Measurements from ENCODE around the gene STARD10. TPM values are rescaled to one million over a fixed set of nuclear protein-coding genes. Genes with fewer than 3 reads are reported as not detected.

The STARD10 gene
- total and polyA plus RNA-seq, 2 of the 8 experiments (the other 6 are each of a cell fraction or from before 2014, with no cell fraction given): 23.7 to 35.7 TPM

DNA sequence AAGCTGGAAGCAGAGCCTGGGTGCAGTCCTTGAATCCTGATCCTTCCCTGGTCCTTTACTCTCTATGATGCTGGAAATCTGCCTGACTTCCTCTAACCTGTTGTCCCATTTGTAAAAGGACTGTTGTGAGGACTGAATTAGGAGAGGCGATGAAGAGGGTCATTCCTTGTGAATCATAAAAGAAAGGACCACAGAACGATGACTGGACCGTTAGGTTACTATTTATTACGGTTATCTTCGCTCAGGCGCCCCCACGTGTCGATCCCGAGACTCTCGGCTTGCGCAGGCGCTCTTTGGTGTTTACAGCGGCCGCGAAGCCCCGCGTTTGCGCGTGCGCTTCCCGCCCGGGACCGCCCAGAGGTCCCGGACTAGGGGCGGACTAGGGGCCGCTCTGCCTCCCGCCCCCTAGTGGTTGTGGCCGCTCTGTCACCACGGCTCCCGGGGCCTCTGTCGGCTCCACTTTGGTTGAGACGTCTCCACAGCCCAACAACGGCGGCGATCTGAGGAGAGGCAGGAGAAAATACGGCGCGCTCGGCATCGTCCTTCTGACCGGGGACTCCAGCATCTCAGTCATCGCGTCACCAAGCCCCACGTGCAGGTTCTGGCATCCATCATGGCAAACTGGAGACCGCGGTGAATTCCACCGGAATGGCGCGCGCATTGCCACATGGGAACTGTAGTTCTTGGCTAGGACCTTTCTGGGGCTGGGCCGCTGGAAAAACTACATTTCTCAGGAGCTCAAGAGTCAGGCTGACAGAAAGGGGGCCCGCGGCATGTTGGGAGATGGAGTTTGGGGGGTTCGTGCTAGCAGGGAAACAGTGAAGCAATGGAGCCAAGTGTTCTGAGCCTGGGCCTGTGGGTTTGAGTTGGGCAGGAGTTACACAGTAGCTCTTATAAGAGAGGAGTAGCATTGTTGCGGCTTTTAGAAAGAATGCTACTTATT, at the start of gene STARD10 (continued):
- TF ChIP-seq, protein P1, sequence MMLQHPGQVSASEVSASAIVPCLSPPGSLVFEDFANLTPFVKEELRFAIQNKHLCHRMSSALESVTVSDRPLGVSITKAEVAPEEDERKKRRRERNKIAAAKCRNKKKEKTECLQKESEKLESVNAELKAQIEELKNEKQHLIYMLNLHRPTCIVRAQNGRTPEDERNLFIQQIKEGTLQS (IDR thresholded peaks at IDR 0.05; ENCODE audit: insufficient read depth, low read depth, low read length): peak; percentile 25; the same call in 1 of the 2 replicates
- TF ChIP-seq, protein P2, sequence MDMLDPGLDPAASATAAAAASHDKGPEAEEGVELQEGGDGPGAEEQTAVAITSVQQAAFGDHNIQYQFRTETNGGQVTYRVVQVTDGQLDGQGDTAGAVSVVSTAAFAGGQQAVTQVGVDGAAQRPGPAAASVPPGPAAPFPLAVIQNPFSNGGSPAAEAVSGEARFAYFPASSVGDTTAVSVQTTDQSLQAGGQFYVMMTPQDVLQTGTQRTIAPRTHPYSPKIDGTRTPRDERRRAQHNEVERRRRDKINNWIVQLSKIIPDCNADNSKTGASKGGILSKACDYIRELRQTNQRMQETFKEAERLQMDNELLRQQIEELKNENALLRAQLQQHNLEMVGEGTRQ (IDR thresholded peaks at IDR 0.05; ENCODE audit: low read length): no peak
- TF ChIP-seq HDAC2 (IDR thresholded peaks at IDR 0.05; ENCODE audit: borderline replicate concordance in 1 of 2, low read depth in 2 of 2, low read length in 2 of 2) (peak; percentile 78 to 94; a peak in 2 of 4 replicates), KDM1A (IDR thresholded peaks at IDR 0.05; ENCODE audit: borderline replicate concordance, low read length) (peak; percentile 96), CTBP2 (IDR thresholded peaks at IDR 0.05; ENCODE audit: borderline replicate concordance, insufficient read depth, insufficient read length, low read length) (peak; percentile 30), RBBP5 (IDR thresholded peaks at IDR 0.05; ENCODE audit: borderline replicate concordance, low read depth, low read length) (no peak), RFX5 (IDR thresholded peaks at IDR 0.05; ENCODE audit: borderline replicate concordance, low read depth, low read length) (0 out of 2 replicates have a peak, but pooled peaks have one; percentile 27), SIN3A (conservative IDR thresholded peaks at IDR 0.05 in 1 of 2, IDR thresholded peaks at IDR 0.05 in 1 of 2; ENCODE audit: low read depth in 1 of 2, low read length in 2 of 2) (peak in 1 of 2 experiments; percentile 85; a peak in 2 of 4 replicates), CHD1 (IDR thresholded peaks at IDR 0.05; ENCODE audit: low read depth, low read length) (no peak)

Data from H1 (cell line).